ENCODE data around the gene SLC15A3.
"Not testable (repeated sequence)": the region's sequence is repeated elsewhere in the genome, so short reads cannot be mapped to it uniquely, and the experiment has no call there.

The SLC15A3 gene

GRCh38 chr11:60984636-60985035 is 32.7 kb upstream of the SLC15A3 start:
- no peaks in the 10 kb centered on the region for H3K27me3 Mint-ChIP-seq
- DNase-seq (no peak), ATAC-seq (no peak)
- peaks cover 100% of the 10 kb centered on the region for H3K4me1 Mint-ChIP-seq
- peak overlapping the region; percentile 75 to 79 for H3K4me3 Mint-ChIP-seq
- H3K9me3 Mint-ChIP-seq: no peaks in the 10 kb centered on the region
- peak overlapping the region; percentile 64 to 93 for H3K27ac Mint-ChIP-seq

- H3K27ac Mint-ChIP-seq: peak overlapping the region; percentile 64 to 93
- no peaks in the 10 kb centered on the region for H3K27me3 Mint-ChIP-seq
- H3K9me3 Mint-ChIP-seq: no peaks in the 10 kb centered on the region
- ATAC-seq: no peak
- DNase-seq: no peak
- H3K4me3 Mint-ChIP-seq: peak overlapping the region; percentile 75 to 79
- peaks cover 100% of the 10 kb centered on the region for H3K4me1 Mint-ChIP-seq
Measured at GRCh38 chr11:60984149-60984548, 32.2 kb upstream of the SLC15A3 start.

- no peaks in the 10 kb centered on the region for H3K9me3 Mint-ChIP-seq
- H3K4me3 Mint-ChIP-seq: peak overlapping the region; percentile 75 to 79
- H3K27me3 Mint-ChIP-seq: no peaks in the 10 kb centered on the region
- ATAC-seq (no peak), DNase-seq (peak in 1 of 2 donors; percentile 52)
- peaks cover 100% of the 10 kb centered on the region for H3K4me1 Mint-ChIP-seq
- H3K27ac Mint-ChIP-seq: peak overlapping the region; percentile 82 to 93
Measured at GRCh38 chr11:60982184-60982583, 30.2 kb upstream of the SLC15A3 start.

- no peaks in the 10 kb centered on the region for H3K27me3 Mint-ChIP-seq
- ATAC-seq (no peak), DNase-seq (no peak)
- H3K9me3 Mint-ChIP-seq: no peaks in the 10 kb centered on the region
- peak overlapping the region; percentile 86 to 93 for H3K27ac Mint-ChIP-seq
- peaks cover 100% of the 10 kb centered on the region for H3K4me1 Mint-ChIP-seq
- H3K4me3 Mint-ChIP-seq: peak overlapping the region; percentile 75 to 79
Measured at GRCh38 chr11:60981515-60981914, 29.5 kb upstream of the SLC15A3 start.

GRCh38 chr11:60978546-60979380 is 26.8 kb upstream of the SLC15A3 start:
- DNase-seq: peak; percentile 60 to 89
- H3K4me1 Mint-ChIP-seq: peaks cover 97% of the 10 kb centered on the region
- H3K4me3 Mint-ChIP-seq: peak overlapping the region; percentile 84 to 86

GRCh38 chr11:60977836-60978235 is 25.9 kb upstream of the SLC15A3 start:
- Mint-ChIP-seq H3K4me1 (peaks cover 90% of the 10 kb centered on the region), H3K27me3 (no peaks in the 10 kb centered on the region), H3K27ac (peak overlapping the region; percentile 91 to 99), H3K4me3 (peak overlapping the region; percentile 84 to 86), H3K9me3 (no peaks in the 10 kb centered on the region)
- no peak for ATAC-seq
- DNase-seq: no peak

More at GRCh38 chr11:60978546-60979380, 26.8 kb upstream of the SLC15A3 start:
- Mint-ChIP-seq H3K27me3 (no peaks in the 10 kb centered on the region), H3K9me3 (no peaks in the 10 kb centered on the region), H3K27ac (peak overlapping the region; percentile 89 to 99)
- ATAC-seq: peak; percentile 90

- Mint-ChIP-seq H3K27ac (peak overlapping the region; percentile 91 to 99), H3K9me3 (no peaks in the 10 kb centered on the region), H3K4me1 (peaks cover 83% of the 10 kb centered on the region), H3K27me3 (no peaks in the 10 kb centered on the region), H3K4me3 (peak overlapping the region; percentile 84 to 86)
- DNase-seq: no peak
- no peak for ATAC-seq
Measured at GRCh38 chr11:60977224-60977623, 25.2 kb upstream of the SLC15A3 start.

GRCh38 chr11:60974726-60975125 is 22.8 kb upstream of the SLC15A3 start:
- ATAC-seq (peak; percentile 16), DNase-seq (peak in 1 of 2 donors; percentile 58)
- Mint-ChIP-seq H3K4me3 (peak overlapping the region; percentile 90 to 91), H3K9me3 (no peaks in the 10 kb centered on the region), H3K27ac (peak overlapping the region; percentile 97 to 99), H3K4me1 (peaks cover 77% of the 10 kb centered on the region), H3K27me3 (no peaks in the 10 kb centered on the region)

- peaks cover 73% of the 10 kb centered on the region for H3K4me1 Mint-ChIP-seq
- not testable (repeated sequence) for ATAC-seq, H3K9me3 Mint-ChIP-seq, DNase-seq, H3K27me3 Mint-ChIP-seq
- H3K27ac Mint-ChIP-seq: peak overlapping the region; percentile 97 to 99
- H3K4me3 Mint-ChIP-seq: peak overlapping the region; percentile 90 to 91
Measured at GRCh38 chr11:60974316-60974715, 22.3 kb upstream of the SLC15A3 start.

- ATAC-seq: peak; percentile 24
- Mint-ChIP-seq H3K27me3 (no peaks in the 10 kb centered on the region), H3K4me1 (peaks cover 66% of the 10 kb centered on the region), H3K4me3 (peak overlapping the region; percentile 90 to 91), H3K9me3 (peaks cover 0 to under 1% of the 10 kb centered on the region in 2 donors), H3K27ac (peak overlapping the region; percentile 97 to 99)
- peak in 1 of 2 donors; percentile 53 for DNase-seq
Measured at GRCh38 chr11:60973699-60974098, 21.7 kb upstream of the SLC15A3 start.

- Mint-ChIP-seq H3K4me1 (peaks cover 54% of the 10 kb centered on the region), H3K4me3 (peak overlapping the region; percentile 90 to 91), H3K9me3 (peaks cover 0 to 7% of the 10 kb centered on the region in 2 donors), H3K27ac (peak overlapping the region; percentile 97 to 99), H3K27me3 (no peaks in the 10 kb centered on the region)
- peak; percentile 32 to 58 for DNase-seq
- ATAC-seq: peak; percentile 61
Measured at GRCh38 chr11:60972182-60973030, 20.4 kb upstream of the SLC15A3 start.

- Mint-ChIP-seq H3K27ac (peak within 1 kb of the TSS; percentile 97 to 99), H3K9me3 (peaks cover 0 to 7% of the 10 kb centered on the region in 2 donors), H3K27me3 (no peaks in the 10 kb centered on the region), H3K4me1 (peaks cover 45% of the 10 kb centered on the region), H3K4me3 (peak within 1 kb of the TSS; percentile 90 to 91)
- DNase-seq (peak; percentile 65 to 76), ATAC-seq (peak; percentile 79)
Measured at GRCh38 chr11:60971520-60971919, 19.5 kb upstream of the SLC15A3 start, which contains the start of gene CD6. CD6 (plus strand) TSS chr11:60971680; CDS start chr11:60971866, 186 bp downstream.

- H3K27me3 Mint-ChIP-seq: no peaks in the 10 kb centered on the region
- H3K9me3 Mint-ChIP-seq: peaks cover 0 to 7% of the 10 kb centered on the region in 2 donors
- no peak for DNase-seq
- H3K4me1 Mint-ChIP-seq: peaks cover 39% of the 10 kb centered on the region
- peak overlapping the region; percentile 90 to 91 for H3K4me3 Mint-ChIP-seq
- ATAC-seq: no peak
- peak overlapping the region in 1 of 2 donors; percentile 99 for H3K27ac Mint-ChIP-seq
Measured at GRCh38 chr11:60970890-60971289, 18.9 kb upstream of the SLC15A3 start.

GRCh38 chr11:60970369-60970774 is 18.4 kb upstream of the SLC15A3 start:
- no peaks in the 10 kb centered on the region for H3K27me3 Mint-ChIP-seq
- H3K9me3 Mint-ChIP-seq: peaks cover 0 to 7% of the 10 kb centered on the region in 2 donors
- peaks cover 37% of the 10 kb centered on the region for H3K4me1 Mint-ChIP-seq
- peak overlapping the region; percentile 90 to 91 for H3K4me3 Mint-ChIP-seq
- peak overlapping the region in 1 of 2 donors; percentile 70 for H3K27ac Mint-ChIP-seq
- ATAC-seq (peak; percentile 65), DNase-seq (peak; percentile 77 to 82)

- Mint-ChIP-seq H3K9me3 (peaks cover 0 to 7% of the 10 kb centered on the region in 2 donors), H3K4me1 (peaks cover 18% of the 10 kb centered on the region), H3K27ac (no peak overlapping the region), H3K27me3 (no peaks in the 10 kb centered on the region), H3K4me3 (no peak overlapping the region)
- ATAC-seq (no peak), DNase-seq (no peak)
Measured at GRCh38 chr11:60968223-60968622, 16.2 kb upstream of the SLC15A3 start.
